ENCODE results near the gene SIX5.

Gene SIX5

GRCh38 chr19:45785097-45785496 is 16.0 kb upstream of the SIX5 start:
- Histone ChIP-seq H3K36me3 (peaks cover 18 to 58% (median 48%) of the 10 kb centered on the region in 3 donors), H3K9me3 (no peaks in the 10 kb centered on the region), H3K27me3 (no peaks in the 10 kb centered on the region), H3K27ac (peak overlapping the region; percentile 92 to 94), H3K4me3 (no peak overlapping the region), H3K4me1 (peaks cover 8 to 61% (median 42%) of the 10 kb centered on the region in 4 donors)
- no peak for DNase-seq
- TF ChIP-seq, protein P1, sequence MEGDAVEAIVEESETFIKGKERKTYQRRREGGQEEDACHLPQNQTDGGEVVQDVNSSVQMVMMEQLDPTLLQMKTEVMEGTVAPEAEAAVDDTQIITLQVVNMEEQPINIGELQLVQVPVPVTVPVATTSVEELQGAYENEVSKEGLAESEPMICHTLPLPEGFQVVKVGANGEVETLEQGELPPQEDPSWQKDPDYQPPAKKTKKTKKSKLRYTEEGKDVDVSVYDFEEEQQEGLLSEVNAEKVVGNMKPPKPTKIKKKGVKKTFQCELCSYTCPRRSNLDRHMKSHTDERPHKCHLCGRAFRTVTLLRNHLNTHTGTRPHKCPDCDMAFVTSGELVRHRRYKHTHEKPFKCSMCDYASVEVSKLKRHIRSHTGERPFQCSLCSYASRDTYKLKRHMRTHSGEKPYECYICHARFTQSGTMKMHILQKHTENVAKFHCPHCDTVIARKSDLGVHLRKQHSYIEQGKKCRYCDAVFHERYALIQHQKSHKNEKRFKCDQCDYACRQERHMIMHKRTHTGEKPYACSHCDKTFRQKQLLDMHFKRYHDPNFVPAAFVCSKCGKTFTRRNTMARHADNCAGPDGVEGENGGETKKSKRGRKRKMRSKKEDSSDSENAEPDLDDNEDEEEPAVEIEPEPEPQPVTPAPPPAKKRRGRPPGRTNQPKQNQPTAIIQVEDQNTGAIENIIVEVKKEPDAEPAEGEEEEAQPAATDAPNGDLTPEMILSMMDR (IDR thresholded peaks at IDR 0.05) = no peak
- intact Hi-C loops (cut with DNase I; ENCODE audit: low total_unique reads) = no loop called here

GRCh38 chr19:45784096-45784495 is 15.0 kb upstream of the SIX5 start:
- Histone ChIP-seq H3K27ac (peak overlapping the region; percentile 92 to 94), H3K4me3 (peak overlapping the region in 1 of 2 donors; percentile 86), H3K4me1 (peaks cover 8 to 71% (median 50%) of the 10 kb centered on the region in 4 donors), H3K36me3 (peaks cover 12 to 50% (median 38%) of the 10 kb centered on the region in 3 donors), H3K9me3 (no peaks in the 10 kb centered on the region), H3K27me3 (no peaks in the 10 kb centered on the region)
- no peak for DNase-seq
- intact Hi-C loops (cut with DNase I; ENCODE audit: low total_unique reads) = no loop called here
- TF ChIP-seq, protein P1 (IDR thresholded peaks at IDR 0.05) = no peak

- Histone ChIP-seq H3K4me3 (peak overlapping the region; percentile 76 to 86), H3K36me3 (peaks cover 15 to 50% (median 38%) of the 10 kb centered on the region in 3 donors), H3K27me3 (no peaks in the 10 kb centered on the region), H3K4me1 (peaks cover 8 to 81% (median 55%) of the 10 kb centered on the region in 4 donors), H3K27ac (peak overlapping the region; percentile 92 to 94), H3K9me3 (no peaks in the 10 kb centered on the region)
- intact Hi-C loops (cut with DNase I; ENCODE audit: low total_unique reads) = no loop called here
- DNase-seq = peak; percentile 80 to 95
- TF ChIP-seq, protein P1 (IDR thresholded peaks at IDR 0.05) = no peak
Observed at GRCh38 chr19:45782820-45783785, 14.1 kb upstream of the SIX5 start.

- Histone ChIP-seq H3K27ac (peak within 1 kb of the TSS; percentile 92 to 94), H3K4me3 (peak within 1 kb of the TSS; percentile 76 to 86), H3K9me3 (no peaks in the 10 kb centered on the region), H3K4me1 (peaks cover 8 to 85% (median 55%) of the 10 kb centered on the region in 4 donors), H3K27me3 (no peaks in the 10 kb centered on the region), H3K36me3 (peaks cover 24 to 50% (median 39%) of the 10 kb centered on the region in 3 donors)
- TF ChIP-seq, protein P1 (IDR thresholded peaks at IDR 0.05) = no peak
- intact Hi-C loops (cut with DNase I; ENCODE audit: low total_unique reads) = no loop called here
- DNase-seq = peak; percentile 65 to 86
Observed at GRCh38 chr19:45782162-45782691, 13.2 kb upstream of the SIX5 start, which contains the start of gene DMPK. Gene DMPK, minus strand, starts transcription at chr19:45782490. Its CDS starts 138 bp downstream, at chr19:45782352.

GRCh38 chr19:45781214-45782161 is 12.4 kb upstream of the SIX5 start:
- TF ChIP-seq, protein P1 (IDR thresholded peaks at IDR 0.05) = no peak
- Histone ChIP-seq H3K4me3 (peak overlapping the region; percentile 76 to 86), H3K27me3 (no peaks in the 10 kb centered on the region), H3K36me3 (peaks cover 31 to 50% (median 39%) of the 10 kb centered on the region in 3 donors), H3K4me1 (peaks cover 8 to 85% (median 55%) of the 10 kb centered on the region in 4 donors), H3K9me3 (no peaks in the 10 kb centered on the region), H3K27ac (peak overlapping the region; percentile 92 to 94)
- intact Hi-C loops (cut with DNase I; ENCODE audit: low total_unique reads) = no loop called here
- peak in 1 of 2 donors; percentile 82 for DNase-seq
